HCT116 (cell line): ENCODE results near the gene SLC39A5. TPM values are rescaled to one million over a fixed set of nuclear protein-coding genes. Genes with fewer than 3 reads are reported as not detected.
A peak's percentile ranks its signal among the peaks of the same experiment; 100 is the strongest.

Experiments
- ATAC-seq: fragments of 200-7000 bp; cut with Tn5 transposase; 2 replicates; pipeline ENCODE4 v1.9.1; 2020; ENCODE audit warnings: mild to moderate bottlenecking, moderate library complexity
- BruUV-seq: library from RNA; stranded (reverse); fragments of 400-500 nt; replicated peaks from 2 replicates; lab custom pipeline; 2021; lab: Mats Ljungman, UMichigan
- CTCF ChIA-PET: fragments of 300-600 bp; sonication (Branson Sonifier 250); formaldehyde crosslinking; loops from one replicate; lab custom pipeline; 2021; ENCODE audit warnings: antibody characterized with exemption; lab: Charles Lee
- POLR2A ChIA-PET: fragments of 300-600, 350-600 bp; sonication (Branson Sonifier 250); formaldehyde crosslinking; loops from one replicate; lab custom pipeline; 2021; ENCODE audit warnings: antibody characterized with exemption; lab: Charles Lee
- RAD21 ChIA-PET, 2 experiments: fragments of 300-600 bp; sonication (Branson Sonifier 250); formaldehyde crosslinking; loops; one replicate each; lab custom pipeline; 2023; ENCODE audit warnings: low total read pairs in 2 of 2; ENCODE audit not compliant: uncharacterized antibody in 2 of 2, unreplicated experiment in 2 of 2, low non-redundant PET in 1 of 2; lab: Charles Lee
- DNase-seq: peaks from one replicate; pipeline ENCODE4 v3.0.0-alpha.2; 2010; ENCODE audit warnings: low read depth, low spot score
- H2AFZ ChIP-seq: fragments of 200-600 bp; shearing (Covaris generic), sonication (generic); 2 replicates; pipeline ENCODE4 v1.6.1; 2017; ENCODE audit warnings: low read depth, mixed run types, mixed read lengths, antibody characterized with exemption, low read length; ENCODE audit not compliant: poor library complexity, severe bottlenecking
- H3K27ac ChIP-seq: 2 replicates; pipeline ENCODE4 v1.5.1; 2012; ENCODE audit warnings: low read depth, low read length
- H3K27me3 ChIP-seq: fragments of 200-600 bp; sonication (generic); 2 replicates; pipeline ENCODE4 v1.6.1; 2016; ENCODE audit warnings: mixed run types, low read length, mixed read lengths; ENCODE audit not compliant: insufficient read depth
- H3K36me3 ChIP-seq, 2 experiments: fragments of 200-500 bp in 1 of 2; fragments of 200-600 bp in 1 of 2; sonication (Bioruptor generic) in 1 of 2; sonication (generic) in 1 of 2; 2 replicates each; pipeline versions ENCODE4 v1.5.1 to v1.6.1; 2014 to 2016; ENCODE audit warnings: low read length in 2 of 2, inconsistent platforms in 1 of 2, mixed read lengths in 1 of 2, mixed run types in 1 of 2; ENCODE audit not compliant: insufficient read depth in 2 of 2, control insufficient read depth in 1 of 2
- H3K4me1 ChIP-seq, 2 experiments: fragments of 200-600 bp in 1 of 2; sonication (generic) in 1 of 2; 2 replicates each; pipeline versions ENCODE4 v1.5.1 to v1.6.1; 2012 to 2017; ENCODE audit warnings: low read length in 2 of 2, inconsistent platforms in 1 of 2, mild to moderate bottlenecking in 1 of 2, mixed read lengths in 1 of 2, mixed run types in 1 of 2, moderate library complexity in 1 of 2; ENCODE audit not compliant: insufficient read depth in 2 of 2, control insufficient read depth in 1 of 2
- H3K4me2 ChIP-seq: fragments of 200-600 bp; sonication (generic); 2 replicates; pipeline ENCODE4 v1.6.1; 2017; ENCODE audit warnings: mixed run types, low read length, mixed read lengths
- H3K4me3 ChIP-seq, 2 experiments: fragments of 200-600 bp in 1 of 2; sonication (generic) in 1 of 2; replicated peaks in 1 of 2; 2 replicates each; pipeline ENCODE4 v1.5.1; 2011 to 2016; ENCODE audit warnings: low read length in 2 of 2, control low read depth in 1 of 2, low read depth in 1 of 2, mild to moderate bottlenecking in 1 of 2, mixed read lengths in 1 of 2, mixed run types in 1 of 2
- H3K79me2 ChIP-seq: fragments of 200-600 bp; sonication (generic); 2 replicates; pipeline ENCODE4 v1.6.1; 2017; ENCODE audit warnings: mild to moderate bottlenecking, mixed run types, low read length, moderate library complexity, mixed read lengths; ENCODE audit not compliant: insufficient read depth
- H3K9ac ChIP-seq: fragments of 200-600 bp; sonication (generic); 2 replicates; pipeline ENCODE4 v1.6.1; 2016; ENCODE audit warnings: low read length, mixed read lengths
- H3K9me2 ChIP-seq: fragments of 200-600 bp; sonication (generic), shearing (Covaris generic); 2 replicates; pipeline ENCODE4 v1.6.1; 2017; ENCODE audit warnings: mixed run types, mild to moderate bottlenecking, moderate library complexity; ENCODE audit not compliant: insufficient read depth
- H3K9me3 ChIP-seq, 2 experiments: fragments of 200-500 bp in 1 of 2; fragments of 200-600 bp in 1 of 2; sonication (Bioruptor generic) in 1 of 2; sonication (generic) in 1 of 2; 2 replicates each; pipeline ENCODE4 v1.6.1; 2014 to 2017; ENCODE audit warnings: low read length in 2 of 2, mixed read lengths in 2 of 2, inconsistent platforms in 1 of 2, low read depth in 1 of 2, mild to moderate bottlenecking in 1 of 2, mixed run types in 1 of 2, moderate library complexity in 1 of 2; ENCODE audit not compliant: control insufficient read depth in 1 of 2, insufficient read depth in 1 of 2
- H4K20me1 ChIP-seq: fragments of 200-600 bp; sonication (generic), shearing (Covaris generic); 2 replicates; pipeline ENCODE4 v1.6.1; 2017; ENCODE audit warnings: mixed run types, mild to moderate bottlenecking, moderate library complexity; ENCODE audit not compliant: insufficient read depth
- CBX3 ChIP-seq: IDR thresholded peaks from 2 replicates; pipeline ENCODE4 v1.6.1; 2012; ENCODE audit warnings: low read depth
- EGR1 ChIP-seq: IDR thresholded peaks from 2 replicates; pipeline ENCODE4 v1.6.1; 2012; ENCODE audit warnings: low read depth
- ELF1 ChIP-seq: IDR thresholded peaks from 2 replicates; pipeline ENCODE4 v1.6.1; 2012; ENCODE audit warnings: low read depth, borderline replicate concordance
- EZH2 ChIP-seq: fragments of 200-600 bp; sonication (generic); IDR thresholded peaks from 2 replicates; pipeline ENCODE4 v1.6.1; 2017; ENCODE audit warnings: antibody characterized with exemption, mixed run types
- EZH2phosphoT487 ChIP-seq: fragments of 200-600 bp; IDR thresholded peaks from 2 replicates; pipeline ENCODE4 v1.6.1; 2018; ENCODE audit warnings: antibody characterized with exemption, borderline replicate concordance
- FOSL1 ChIP-seq: IDR thresholded peaks from 2 replicates; pipeline ENCODE4 v1.6.1; 2012; ENCODE audit warnings: low read depth
- POLR2AphosphoS5 ChIP-seq: IDR thresholded peaks from 2 replicates; pipeline ENCODE4 v1.6.1; 2011; ENCODE audit warnings: mild to moderate bottlenecking, low read depth, low read length, moderate library complexity
- RAD21 ChIP-seq: IDR thresholded peaks from 2 replicates; pipeline ENCODE4 v1.6.1; 2012; ENCODE audit warnings: low read depth, mild to moderate bottlenecking
- REST ChIP-seq: IDR thresholded peaks from 2 replicates; pipeline ENCODE4 v1.6.1; 2012; ENCODE audit warnings: low read depth
- SIN3A ChIP-seq: IDR thresholded peaks from 2 replicates; pipeline ENCODE4 v1.6.1; 2012; ENCODE audit warnings: low read depth
- SP1 ChIP-seq: IDR thresholded peaks from 2 replicates; pipeline ENCODE4 v1.6.1; 2012; ENCODE audit warnings: low read depth
- SRF ChIP-seq: IDR thresholded peaks from 2 replicates; pipeline ENCODE4 v1.6.1; 2012; ENCODE audit warnings: low read depth
- TCF7L2 ChIP-seq: IDR thresholded peaks from 2 replicates; pipeline ENCODE4 v1.7.0; 2011; ENCODE audit warnings: borderline replicate concordance, inconsistent platforms; ENCODE audit not compliant: insufficient read depth, insufficient read length; ENCODE audit errors: extremely low read depth
- YY1 ChIP-seq: IDR thresholded peaks from 2 replicates; pipeline ENCODE4 v1.6.1; 2011; ENCODE audit warnings: low read length, low read depth, moderate library complexity, mild to moderate bottlenecking; ENCODE audit not compliant: insufficient replicate concordance; ENCODE audit errors: extremely low read depth
- intact Hi-C: fragments of 100-400 bp; cut with micrococcal nuclease; formaldehyde crosslinking; loops from 2 replicates; pipeline ENCODE4 v1.10.0; 2022
- total RNA-seq: library from RNA; stranded (reverse); gene quantifications from one replicate; pipeline ENCODE4 v1.2.1, GENCODE V29; 2021; ENCODE audit not compliant: unreplicated experiment
- TF ChIP-seq, protein P1 (sequence below), 3 experiments: fragments of 200-600 bp in 1 of 3; sonication (generic) in 1 of 3; IDR thresholded peaks in 2 of 3; conservative IDR thresholded peaks in 1 of 3; 2 replicates each; pipeline ENCODE4 v1.5.1; 2012 to 2017; ENCODE audit warnings: low read depth in 2 of 3, low read length in 2 of 3, antibody characterized with exemption in 1 of 3, borderline replicate concordance in 1 of 3, control low read depth in 1 of 3, mild to moderate bottlenecking in 1 of 3, mixed read lengths in 1 of 3, mixed run types in 1 of 3, moderate library complexity in 1 of 3; ENCODE audit not compliant: insufficient read depth in 1 of 3
- TF ChIP-seq, protein P2 (sequence below): IDR thresholded peaks from 2 replicates; pipeline ENCODE4 v1.6.1; 2011; ENCODE audit warnings: mild to moderate bottlenecking, low read length, moderate library complexity; ENCODE audit not compliant: insufficient replicate concordance; ENCODE audit errors: extremely low read depth
- TF ChIP-seq, protein P3 (sequence below): IDR thresholded peaks from 2 replicates; pipeline ENCODE4 v1.6.1; 2012

SLC39A5 gene
- total RNA-seq, 1 experiment from 2014 or later: 0.66 TPM

GRCh38 chr12:56221757-56222530 is 7.9 kb upstream of the SLC39A5 start, which contains the start of gene RNF41:
TSS of gene RNF41 (minus strand) at chr12:56221922. CDS start at chr12:56214047, 7,875 bp downstream.
- ATAC-seq (peak; percentile 81), DNase-seq (peak; percentile 89)
- Histone ChIP-seq H3K79me2 (peaks cover 15% of the 10 kb centered on the region), H3K4me3 (peak within 1 kb of the TSS; percentile 91 to 92), H2AFZ (peak within 1 kb of the TSS; percentile 35), H3K36me3 (no peaks in the 10 kb centered on the region; a peak in 1 of 4 replicates), H3K9ac (peak within 1 kb of the TSS; percentile 83), H3K27ac (peak within 1 kb of the TSS; percentile 82), H4K20me1 (no peaks in the 10 kb centered on the region), H3K27me3 (no peaks in the 10 kb centered on the region), H3K9me3 (no peaks in the 10 kb centered on the region), H3K4me1 (peaks cover 8 to 35% of the 10 kb centered on the region in 2 experiments; a peak in 3 of 4 replicates), H3K4me2 (peak within 1 kb of the TSS; percentile 94), H3K9me2 (no peaks in the 10 kb centered on the region)
- RAD21 ChIA-PET: interaction anchor here in 1 of 2 experiments (0.6 to 0.9 kb wide), 2 partner anchors 16 to 64 kb away, joined by 5 to 6 read pairs; partner anchors contain the start of gene MYL6
- POLR2A ChIA-PET: interaction anchor here (0.7 to 2.5 kb wide), 19 partner anchors 12 to 503 kb away, joined by 3 to 13 read pairs (median 4); partner anchors contain the start of genes ANKRD52, CNPY2, COQ10A and ESYT1
- intact Hi-C loops: loop anchor here (5.0 kb wide), 1 partner anchor 35 kb away; the partner anchor contains the start of gene ANKRD52
- TSS peak; percentile 64 for BruUV-seq
- CTCF ChIA-PET: interaction anchor here (0.8 to 2.6 kb wide), 9 partner anchors 11 to 483 kb away, joined by 3 to 16 read pairs (median 5); partner anchors contain the start of genes SMARCC2 and ZC3H10
- TF ChIP-seq ELF1 (no peak), YY1 (no peak), REST (no peak), TCF7L2 (peak; percentile 22), SP1 (no peak), EGR1 (no peak), EZH2 (no peak), EZH2phosphoT487 (no peak), SIN3A (peak; percentile 86; the same call in 1 of the 2 replicates), POLR2AphosphoS5 (peak; percentile 95), FOSL1 (no peak), SRF (no peak), CBX3 (no peak), RAD21 (no peak)
- TF ChIP-seq, protein P1, sequence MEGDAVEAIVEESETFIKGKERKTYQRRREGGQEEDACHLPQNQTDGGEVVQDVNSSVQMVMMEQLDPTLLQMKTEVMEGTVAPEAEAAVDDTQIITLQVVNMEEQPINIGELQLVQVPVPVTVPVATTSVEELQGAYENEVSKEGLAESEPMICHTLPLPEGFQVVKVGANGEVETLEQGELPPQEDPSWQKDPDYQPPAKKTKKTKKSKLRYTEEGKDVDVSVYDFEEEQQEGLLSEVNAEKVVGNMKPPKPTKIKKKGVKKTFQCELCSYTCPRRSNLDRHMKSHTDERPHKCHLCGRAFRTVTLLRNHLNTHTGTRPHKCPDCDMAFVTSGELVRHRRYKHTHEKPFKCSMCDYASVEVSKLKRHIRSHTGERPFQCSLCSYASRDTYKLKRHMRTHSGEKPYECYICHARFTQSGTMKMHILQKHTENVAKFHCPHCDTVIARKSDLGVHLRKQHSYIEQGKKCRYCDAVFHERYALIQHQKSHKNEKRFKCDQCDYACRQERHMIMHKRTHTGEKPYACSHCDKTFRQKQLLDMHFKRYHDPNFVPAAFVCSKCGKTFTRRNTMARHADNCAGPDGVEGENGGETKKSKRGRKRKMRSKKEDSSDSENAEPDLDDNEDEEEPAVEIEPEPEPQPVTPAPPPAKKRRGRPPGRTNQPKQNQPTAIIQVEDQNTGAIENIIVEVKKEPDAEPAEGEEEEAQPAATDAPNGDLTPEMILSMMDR (IDR thresholded peaks at IDR 0.05 in 2 of 3, conservative IDR thresholded peaks at IDR 0.05 in 1 of 3; ENCODE audit: borderline replicate concordance in 1 of 3, insufficient read depth in 1 of 3, low read depth in 2 of 3, low read length in 2 of 3): no peak
- TF ChIP-seq, protein P2, sequence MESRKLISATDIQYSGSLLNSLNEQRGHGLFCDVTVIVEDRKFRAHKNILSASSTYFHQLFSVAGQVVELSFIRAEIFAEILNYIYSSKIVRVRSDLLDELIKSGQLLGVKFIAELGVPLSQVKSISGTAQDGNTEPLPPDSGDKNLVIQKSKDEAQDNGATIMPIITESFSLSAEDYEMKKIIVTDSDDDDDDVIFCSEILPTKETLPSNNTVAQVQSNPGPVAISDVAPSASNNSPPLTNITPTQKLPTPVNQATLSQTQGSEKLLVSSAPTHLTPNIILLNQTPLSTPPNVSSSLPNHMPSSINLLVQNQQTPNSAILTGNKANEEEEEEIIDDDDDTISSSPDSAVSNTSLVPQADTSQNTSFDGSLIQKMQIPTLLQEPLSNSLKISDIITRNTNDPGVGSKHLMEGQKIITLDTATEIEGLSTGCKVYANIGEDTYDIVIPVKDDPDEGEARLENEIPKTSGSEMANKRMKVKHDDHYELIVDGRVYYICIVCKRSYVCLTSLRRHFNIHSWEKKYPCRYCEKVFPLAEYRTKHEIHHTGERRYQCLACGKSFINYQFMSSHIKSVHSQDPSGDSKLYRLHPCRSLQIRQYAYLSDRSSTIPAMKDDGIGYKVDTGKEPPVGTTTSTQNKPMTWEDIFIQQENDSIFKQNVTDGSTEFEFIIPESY: no peak
- TF ChIP-seq, protein P3, sequence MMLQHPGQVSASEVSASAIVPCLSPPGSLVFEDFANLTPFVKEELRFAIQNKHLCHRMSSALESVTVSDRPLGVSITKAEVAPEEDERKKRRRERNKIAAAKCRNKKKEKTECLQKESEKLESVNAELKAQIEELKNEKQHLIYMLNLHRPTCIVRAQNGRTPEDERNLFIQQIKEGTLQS: no peak
